HL-60 (cell line): ENCODE results near the gene BPIFB6.

Source experiments
- DNase-seq, 2 experiments: peaks; one replicate each; pipeline ENCODE4 v3.0.0-alpha.2; 2010 to 2020; ENCODE audit warnings: low read depth in 1 of 2, low spot score in 1 of 2
- H3K27ac ChIP-seq: fragments of 250-450 bp; sonication (Bioruptor Pico); replicated peaks from 2 replicates; pipeline ENCODE4 v1.5.1; 2020; ENCODE audit warnings: mild to moderate bottlenecking, moderate library complexity
- H3K27me3 ChIP-seq: fragments of 250-450 bp; sonication (Bioruptor Pico); 2 replicates; pipeline ENCODE4 v1.5.1; 2021; ENCODE audit warnings: mild to moderate bottlenecking, moderate library complexity; ENCODE audit not compliant: insufficient read depth, poor library complexity, severe bottlenecking
- H3K4me3 ChIP-seq: replicated peaks from 2 replicates; pipeline ENCODE4 v1.5.1; 2011; ENCODE audit warnings: mild to moderate bottlenecking, control low read depth, low read length; ENCODE audit not compliant: insufficient read depth
- CTCF ChIP-seq: IDR thresholded peaks from one replicate; pipeline ENCODE4 v1.5.1; 2011; ENCODE audit warnings: low read length, control low read depth, inconsistent platforms; ENCODE audit not compliant: insufficient read depth
- GABPA ChIP-seq: IDR thresholded peaks from 2 replicates; pipeline ENCODE4 v1.6.1; 2012; ENCODE audit warnings: low read depth
- POLR2AphosphoS5 ChIP-seq: IDR thresholded peaks from 2 replicates; pipeline ENCODE4 v1.6.1; 2012; ENCODE audit warnings: low read depth
- SPI1 ChIP-seq: IDR thresholded peaks from 2 replicates; pipeline ENCODE4 v1.6.1; 2012; ENCODE audit warnings: low read depth, mild to moderate bottlenecking, borderline replicate concordance
- TF ChIP-seq, protein P1 (sequence below): IDR thresholded peaks from 2 replicates; pipeline ENCODE4 v1.6.1; 2012; ENCODE audit warnings: low read depth; ENCODE audit not compliant: insufficient replicate concordance

The BPIFB6 gene

DNA sequence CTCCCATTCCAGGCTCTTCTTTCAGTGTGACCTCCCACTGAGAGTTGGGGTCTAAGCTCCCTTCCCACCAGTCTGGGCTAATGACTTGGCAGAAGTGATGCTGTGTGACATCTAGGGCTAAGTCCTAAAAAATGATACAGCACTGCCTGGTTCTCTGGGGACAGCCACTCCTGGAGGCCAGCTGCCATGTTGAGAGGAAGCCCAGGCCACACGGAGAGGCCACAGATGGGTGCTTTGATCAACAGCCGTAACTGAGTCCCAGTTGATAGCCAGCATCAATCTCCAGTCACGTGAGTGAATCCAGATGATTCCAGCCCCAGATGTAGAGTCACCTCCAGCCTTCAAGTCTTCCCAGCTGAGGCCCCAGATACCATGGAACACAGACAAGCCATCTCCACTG, 41.0 kb upstream of the BPIFB6 start:
- no peak for DNase-seq
- Histone ChIP-seq H3K27ac (no peak overlapping the region), H3K4me3 (no peak overlapping the region), H3K27me3 (no peaks in the 10 kb centered on the region)
- no peak for TF ChIP-seq SPI1
- no peak for TF ChIP-seq GABPA
- TF ChIP-seq POLR2AphosphoS5: no peak
- TF ChIP-seq CTCF: no peak
- TF ChIP-seq, protein P1, sequence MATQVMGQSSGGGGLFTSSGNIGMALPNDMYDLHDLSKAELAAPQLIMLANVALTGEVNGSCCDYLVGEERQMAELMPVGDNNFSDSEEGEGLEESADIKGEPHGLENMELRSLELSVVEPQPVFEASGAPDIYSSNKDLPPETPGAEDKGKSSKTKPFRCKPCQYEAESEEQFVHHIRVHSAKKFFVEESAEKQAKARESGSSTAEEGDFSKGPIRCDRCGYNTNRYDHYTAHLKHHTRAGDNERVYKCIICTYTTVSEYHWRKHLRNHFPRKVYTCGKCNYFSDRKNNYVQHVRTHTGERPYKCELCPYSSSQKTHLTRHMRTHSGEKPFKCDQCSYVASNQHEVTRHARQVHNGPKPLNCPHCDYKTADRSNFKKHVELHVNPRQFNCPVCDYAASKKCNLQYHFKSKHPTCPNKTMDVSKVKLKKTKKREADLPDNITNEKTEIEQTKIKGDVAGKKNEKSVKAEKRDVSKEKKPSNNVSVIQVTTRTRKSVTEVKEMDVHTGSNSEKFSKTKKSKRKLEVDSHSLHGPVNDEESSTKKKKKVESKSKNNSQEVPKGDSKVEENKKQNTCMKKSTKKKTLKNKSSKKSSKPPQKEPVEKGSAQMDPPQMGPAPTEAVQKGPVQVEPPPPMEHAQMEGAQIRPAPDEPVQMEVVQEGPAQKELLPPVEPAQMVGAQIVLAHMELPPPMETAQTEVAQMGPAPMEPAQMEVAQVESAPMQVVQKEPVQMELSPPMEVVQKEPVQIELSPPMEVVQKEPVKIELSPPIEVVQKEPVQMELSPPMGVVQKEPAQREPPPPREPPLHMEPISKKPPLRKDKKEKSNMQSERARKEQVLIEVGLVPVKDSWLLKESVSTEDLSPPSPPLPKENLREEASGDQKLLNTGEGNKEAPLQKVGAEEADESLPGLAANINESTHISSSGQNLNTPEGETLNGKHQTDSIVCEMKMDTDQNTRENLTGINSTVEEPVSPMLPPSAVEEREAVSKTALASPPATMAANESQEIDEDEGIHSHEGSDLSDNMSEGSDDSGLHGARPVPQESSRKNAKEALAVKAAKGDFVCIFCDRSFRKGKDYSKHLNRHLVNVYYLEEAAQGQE: no peak

DNA sequence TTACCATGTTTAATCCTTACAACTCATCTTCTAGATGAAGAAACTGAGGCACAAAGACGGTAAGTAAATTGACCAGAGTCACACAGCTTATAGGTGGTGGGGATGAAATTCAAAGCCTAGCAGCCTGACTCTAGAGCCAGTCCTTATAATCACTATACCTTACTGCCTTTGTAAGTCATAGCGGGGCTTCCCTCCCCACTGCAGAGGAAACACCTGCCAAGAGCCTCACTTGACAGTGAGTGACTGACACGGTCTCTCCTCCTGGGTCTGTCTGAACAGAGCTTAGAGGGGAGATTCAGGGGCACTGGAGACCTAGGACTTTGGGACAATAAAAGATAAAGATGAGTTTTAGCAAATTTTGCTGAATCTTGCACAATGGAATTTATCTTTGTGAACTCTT, 40.1 kb upstream of the BPIFB6 start:
- TF ChIP-seq, protein P1: no peak
- TF ChIP-seq SPI1 (no peak), POLR2AphosphoS5 (no peak), CTCF (no peak), GABPA (no peak)
- Histone ChIP-seq H3K4me3 (no peak overlapping the region), H3K27ac (no peak overlapping the region), H3K27me3 (no peaks in the 10 kb centered on the region)
- DNase-seq: no peak

GRCh38 chr20:32991792-32992641, 39.4 kb upstream of the BPIFB6 start:
- DNase-seq: no peak
- TF ChIP-seq GABPA: no peak
- no peak for TF ChIP-seq POLR2AphosphoS5
- no peak for TF ChIP-seq CTCF
- no peak for TF ChIP-seq SPI1
- TF ChIP-seq, protein P1: no peak
- Histone ChIP-seq H3K27ac (no peak overlapping the region), H3K27me3 (no peaks in the 10 kb centered on the region), H3K4me3 (no peak overlapping the region)
